Smooth muscle cell (in vitro differentiated cells): Measurements from ENCODE around the gene COL18A1. TPM values are rescaled to one million over a fixed set of nuclear protein-coding genes. Genes with fewer than 3 reads are reported as not detected.
A peak's percentile ranks its signal among the peaks of the same experiment; 100 is the strongest.

Experiments used
- DNase-seq: peaks from one replicate; lab custom pipeline; 2025; ENCODE audit not compliant: unreplicated experiment; lab: John Stamatoyannopoulos, UW
- H2AFZ ChIP-seq: fragments of 200-600 bp; sonication (generic); 2 replicates; pipeline ENCODE4 v1.6.0; 2016; ENCODE audit warnings: antibody characterized with exemption, low read depth, mild to moderate bottlenecking
- H3F3A ChIP-seq: fragments of 200-600 bp; sonication (generic); 2 replicates; pipeline ENCODE4 v1.6.0; 2017; ENCODE audit warnings: antibody characterized with exemption, low read depth
- H3K27ac ChIP-seq: fragments of 200-600 bp; sonication (generic); 2 replicates; pipeline ENCODE4 v1.5.1; 2016; ENCODE audit warnings: low read depth, mild to moderate bottlenecking
- H3K27me3 ChIP-seq: fragments of 200-600 bp; sonication (generic); 2 replicates; pipeline ENCODE4 v1.6.1; 2016; ENCODE audit warnings: low read depth, mild to moderate bottlenecking
- H3K36me3 ChIP-seq: fragments of 200-600 bp; sonication (generic); 2 replicates; pipeline ENCODE4 v1.5.1; 2016; ENCODE audit warnings: low read depth
- H3K4me1 ChIP-seq: fragments of 200-600 bp; sonication (generic); 2 replicates; pipeline ENCODE4 v1.5.1; 2016; ENCODE audit warnings: low read depth
- H3K4me2 ChIP-seq: fragments of 200-600 bp; sonication (generic); 2 replicates; pipeline ENCODE4 v1.6.0; 2016; ENCODE audit warnings: mild to moderate bottlenecking
- H3K4me3 ChIP-seq: fragments of 200-600 bp; sonication (generic); 2 replicates; pipeline ENCODE4 v1.5.1; 2016; ENCODE audit warnings: mild to moderate bottlenecking
- H3K79me2 ChIP-seq: fragments of 200-600 bp; sonication (generic); 2 replicates; pipeline ENCODE4 v1.6.0; 2016; ENCODE audit warnings: low read depth, mild to moderate bottlenecking
- H3K9ac ChIP-seq: fragments of 200-600 bp; sonication (generic); 2 replicates; pipeline ENCODE4 v1.6.0; 2016; ENCODE audit warnings: low read depth
- H3K9me3 ChIP-seq: fragments of 200-600 bp; sonication (generic); replicated peaks from 2 replicates; pipeline ENCODE4 v1.5.1; 2016; ENCODE audit warnings: low read depth
- H4K20me1 ChIP-seq: fragments of 200-600 bp; sonication (generic); 2 replicates; pipeline ENCODE4 v1.6.0; 2016; ENCODE audit warnings: low read depth
- CTCF ChIP-seq: fragments of 200-600 bp; sonication (generic); IDR thresholded peaks from 2 replicates; pipeline ENCODE4 v1.5.1; 2017; ENCODE audit warnings: borderline replicate concordance, mild to moderate bottlenecking, antibody characterized with exemption; ENCODE audit not compliant: insufficient read depth, poor library complexity, severe bottlenecking
- WGBS: methylation state at CpG from one replicate; pipeline ENCODE4 v1.1.7; 2016; ENCODE audit warnings: low lambda C conversion rate; 5-methylcytosine and 5-hydroxymethylcytosine counted together
- polyA plus RNA-seq: library from polyadenylated mRNA; unstranded; fragments of >200 nt; fragmentation: Nextera tagmentation; extraction: Ambion mirVana; gene quantifications from 2 replicates; pipeline ENCODE4 v1.2.1, GENCODE V29; 2016
- total RNA-seq: library from RNA; depleted of rRNA; stranded (reverse); fragments of >200 nt; gene quantifications from 2 replicates; pipeline ENCODE4 v1.2.3, GENCODE V29; 2014

COL18A1 gene
- total and polyA plus RNA-seq, 2 experiments from 2014 or later = 192 to 485 TPM

GRCh38 chr21:45461369-45461750, 56.4 kb downstream of the COL18A1 start:
- H2AFZ ChIP-seq = no peak overlapping the region
- peaks cover 99% of the 10 kb centered on the region for H4K20me1 ChIP-seq
- H3K4me3 ChIP-seq = no peak overlapping the region
- peaks cover 6% of the 10 kb centered on the region for H3K36me3 ChIP-seq
- H3K9ac ChIP-seq = no peak overlapping the region
- no peaks in the 10 kb centered on the region for H3K27me3 ChIP-seq
- H3K27ac ChIP-seq = peak overlapping the region; percentile 70
- no peak for TF ChIP-seq CTCF
- no peaks in the 10 kb centered on the region for H3K9me3 ChIP-seq
- WGBS = 95% methylated on average over 5 of the region's 5 CpGs
- H3K4me1 ChIP-seq = no peaks in the 10 kb centered on the region
- H3K79me2 ChIP-seq = peaks cover 98% of the 10 kb centered on the region
- no peak for DNase-seq
- peak overlapping the region; percentile 24 for H3K4me2 ChIP-seq
- peaks cover 8% of the 10 kb centered on the region for H3F3A ChIP-seq

DNA sequence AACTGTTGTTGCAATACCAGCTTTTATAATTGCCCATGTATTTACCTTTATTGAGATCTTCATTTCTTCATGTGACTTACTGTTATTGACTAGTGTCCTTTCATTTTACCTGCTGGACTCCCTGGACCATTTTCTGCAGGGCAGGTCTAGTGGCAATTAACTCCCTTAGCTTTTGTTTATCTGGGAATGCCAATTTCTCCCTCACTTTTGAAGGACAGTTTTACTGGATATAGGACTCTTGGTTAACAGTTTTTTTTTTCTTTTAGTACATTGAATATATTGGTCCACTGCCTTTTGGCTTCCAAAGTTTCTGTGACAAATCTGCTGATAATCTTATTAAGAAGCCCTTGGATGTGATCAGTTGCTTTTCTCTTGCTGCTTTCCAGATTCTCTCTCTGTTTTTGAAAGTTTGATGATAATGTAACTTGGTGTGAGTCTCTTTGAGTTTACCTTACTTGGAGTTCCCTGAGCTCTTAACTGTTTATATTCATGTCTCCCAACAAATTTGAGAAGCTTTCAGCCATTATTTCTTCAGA, 56.9 kb downstream of the COL18A1 start:
- Histone ChIP-seq H3K9ac (no peak overlapping the region), H3K27ac (peak overlapping the region; percentile 70), H3K9me3 (no peaks in the 10 kb centered on the region), H3K79me2 (peaks cover 98% of the 10 kb centered on the region), H3K4me2 (no peak overlapping the region), H3F3A (peaks cover 8% of the 10 kb centered on the region), H3K36me3 (peaks cover 6% of the 10 kb centered on the region), H3K4me1 (no peaks in the 10 kb centered on the region), H2AFZ (no peak overlapping the region), H3K27me3 (no peaks in the 10 kb centered on the region), H4K20me1 (peaks cover 99% of the 10 kb centered on the region), H3K4me3 (no peak overlapping the region)
- no peak for TF ChIP-seq CTCF
- DNase-seq = no peak

- Histone ChIP-seq H3F3A (peaks cover 8% of the 10 kb centered on the region), H3K36me3 (peaks cover 6% of the 10 kb centered on the region), H3K79me2 (peaks cover 97% of the 10 kb centered on the region), H3K9ac (no peak overlapping the region), H3K9me3 (no peaks in the 10 kb centered on the region), H3K27ac (no peak overlapping the region), H3K4me1 (no peaks in the 10 kb centered on the region), H4K20me1 (peaks cover 99% of the 10 kb centered on the region), H3K27me3 (no peaks in the 10 kb centered on the region), H2AFZ (no peak overlapping the region), H3K4me3 (no peak overlapping the region), H3K4me2 (no peak overlapping the region)
- no peak for TF ChIP-seq CTCF
- no peak for DNase-seq
- 96% methylated on average over 7 of the region's 7 CpGs for WGBS
Measured at GRCh38 chr21:45463871-45464270, 58.9 kb downstream of the COL18A1 start.

- peaks cover 99% of the 10 kb centered on the region for H4K20me1 ChIP-seq
- H3K9me3 ChIP-seq = no peaks in the 10 kb centered on the region
- no peak overlapping the region for H3K9ac ChIP-seq
- H3K4me3 ChIP-seq = no peak overlapping the region
- H3K4me1 ChIP-seq = no peaks in the 10 kb centered on the region
- 92% methylated on average over 5 of the region's 5 CpGs for WGBS
- H3K27me3 ChIP-seq = no peaks in the 10 kb centered on the region
- peaks cover 97% of the 10 kb centered on the region for H3K79me2 ChIP-seq
- DNase-seq = no peak
- H3K4me2 ChIP-seq = no peak overlapping the region
- no peak for TF ChIP-seq CTCF
- H3K36me3 ChIP-seq = peaks cover 6% of the 10 kb centered on the region
- H2AFZ ChIP-seq = no peak overlapping the region
- H3K27ac ChIP-seq = no peak overlapping the region
- peaks cover 9% of the 10 kb centered on the region for H3F3A ChIP-seq
Measured at GRCh38 chr21:45464309-45464708, 59.3 kb downstream of the COL18A1 start.
